Omental fat pad (tissue), 4 donors: ENCODE data around the gene SPDL1. TPM values are rescaled to one million over a fixed set of nuclear protein-coding genes. Genes with fewer than 3 reads are reported as not detected.

Source experiments
- ATAC-seq: fragments of 150-250 bp; one replicate; pipeline ENCODE4 v1.9.1; 2016; ENCODE audit warnings: mild to moderate bottlenecking, moderate library complexity; ENCODE audit not compliant: low FRiP score
- DNase-seq: peaks from one replicate; pipeline ENCODE4 v3.0.0-alpha.2; 2019; ENCODE audit warnings: low spot score
- CTCF ChIP-seq, 3 donors: fragments of 450-650 bp; IDR thresholded peaks; one replicate each; pipeline ENCODE4 v1.5.1; 2016 to 2017; ENCODE audit warnings: antibody characterized with exemption in 3 of 3, mild to moderate bottlenecking in 3 of 3, moderate library complexity in 2 of 3
- small RNA-seq: library from RNA; depleted of rRNA; stranded (forward); fragments of <200 nt; gene quantifications from one replicate; pipeline ENCODE3, GENCODE V24; 2016
- total RNA-seq, 4 donors: library from RNA; depleted of rRNA; stranded (reverse); fragments of >200 nt; gene quantifications; one replicate each; pipeline ENCODE4 v1.1.0, GENCODE V29; 2016

SPDL1 gene
- total RNA-seq, 4 donors from 2014 or later = 5.8 to 16.1 (median 6.3) TPM

DNA sequence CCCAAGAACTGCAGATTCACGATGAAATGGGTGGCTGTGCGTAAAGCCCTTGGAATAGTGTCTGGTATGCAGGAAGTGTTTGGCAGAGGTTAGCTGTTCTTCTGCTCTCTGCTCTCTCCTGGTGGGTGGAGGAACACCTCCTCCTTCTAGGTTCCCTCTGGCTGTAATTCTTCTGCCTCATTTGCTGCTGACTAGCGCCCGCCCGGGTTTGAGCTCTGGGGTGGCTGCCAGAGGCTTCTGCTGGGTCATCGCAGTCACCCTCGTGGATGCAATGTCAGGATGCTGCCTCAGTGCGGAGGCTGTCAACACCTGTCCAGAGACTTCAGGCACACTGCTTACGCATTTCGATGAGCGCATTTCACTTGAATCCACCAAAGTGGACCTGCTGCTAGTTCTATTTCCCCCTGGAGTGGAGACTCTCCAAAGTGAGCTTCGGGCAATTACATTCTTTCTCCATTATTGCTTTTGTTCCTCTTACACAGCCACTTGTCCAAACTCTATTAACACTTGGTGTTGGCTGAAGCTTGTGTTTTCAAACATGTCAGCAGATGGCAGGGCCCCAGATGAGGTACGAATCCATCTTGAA lies 65.2 kb downstream of the SPDL1 start:
- no peak for DNase-seq
- no peak for TF ChIP-seq CTCF (IDR thresholded peaks at IDR 0.05)
- ATAC-seq = no peak

DNA sequence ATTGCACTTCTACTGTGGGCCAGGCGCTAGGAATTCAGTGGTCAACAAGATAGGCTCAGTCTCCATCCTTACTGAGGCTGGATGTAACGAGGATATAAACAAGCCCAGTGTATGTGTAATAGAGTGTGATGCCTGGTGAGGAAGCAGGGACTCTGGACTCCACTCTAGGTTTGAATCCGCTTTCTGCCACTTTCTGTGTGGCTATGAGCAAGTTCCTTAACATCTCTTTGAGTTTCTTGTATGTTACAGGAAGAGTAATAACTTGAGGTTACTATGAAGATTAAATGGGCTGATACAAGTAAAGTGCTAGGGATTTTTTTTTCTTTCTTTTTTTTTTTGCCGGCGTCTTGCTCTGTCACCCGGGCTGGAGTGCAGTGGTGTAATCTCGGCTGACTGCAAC lies 65.9 kb downstream of the SPDL1 start:
- DNase-seq (no peak), ATAC-seq (no peak)
- TF ChIP-seq CTCF (IDR thresholded peaks at IDR 0.05) = no peak

- no peak for ATAC-seq
- TF ChIP-seq CTCF (IDR thresholded peaks at IDR 0.05) = no peak
- DNase-seq = no peak
These were observed 67.2 kb downstream of the SPDL1 start for GRCh38 chr5:169650701-169651331.

DNA sequence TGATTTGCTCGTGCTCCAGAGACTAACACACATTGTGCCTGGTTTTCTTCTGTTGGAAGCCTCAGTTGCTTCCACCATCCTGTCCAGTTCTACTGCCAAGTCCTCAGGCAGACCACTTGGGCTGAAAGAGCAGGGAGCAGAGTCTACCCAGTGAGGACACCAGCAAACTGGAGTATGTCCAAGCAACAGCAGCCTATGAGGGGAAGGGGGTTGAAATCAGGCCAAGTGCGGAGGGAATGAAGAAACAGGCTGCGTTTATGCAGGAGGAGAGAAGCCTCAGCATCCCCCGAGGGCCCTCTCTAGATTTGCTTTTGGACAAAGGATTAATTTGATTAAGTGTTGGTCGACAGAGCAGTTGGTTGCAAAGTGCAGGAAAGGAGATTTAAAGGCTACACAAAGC lies 68.0 kb downstream of the SPDL1 start:
- DNase-seq = no peak

DNA sequence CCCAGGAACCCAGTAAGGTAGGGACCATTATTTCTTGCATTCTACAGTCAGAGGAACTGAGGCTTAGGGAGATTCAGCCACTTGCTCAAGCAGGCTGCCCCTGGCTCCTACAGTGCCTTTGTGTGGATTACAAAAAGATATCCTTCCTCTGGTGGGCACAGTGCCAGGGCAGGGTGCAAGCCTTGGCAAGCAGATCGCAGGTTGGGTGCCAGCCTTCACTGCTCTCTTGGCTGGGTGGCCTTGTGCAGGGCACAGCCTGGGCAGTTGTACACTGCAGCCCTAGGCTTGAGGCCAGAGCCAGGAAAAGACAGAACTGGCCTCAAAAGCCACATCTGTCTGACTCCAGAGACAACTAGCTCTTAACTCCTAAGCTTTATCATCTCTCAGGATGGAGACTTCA lies 68.5 kb downstream of the SPDL1 start:
- DNase-seq (no peak), ATAC-seq (no peak)
- no peak for TF ChIP-seq CTCF (IDR thresholded peaks at IDR 0.05)

More for the DNA sequence above, 68.0 kb downstream of the SPDL1 start:
- TF ChIP-seq CTCF (IDR thresholded peaks at IDR 0.05) = no peak
- no peak for ATAC-seq

DNA sequence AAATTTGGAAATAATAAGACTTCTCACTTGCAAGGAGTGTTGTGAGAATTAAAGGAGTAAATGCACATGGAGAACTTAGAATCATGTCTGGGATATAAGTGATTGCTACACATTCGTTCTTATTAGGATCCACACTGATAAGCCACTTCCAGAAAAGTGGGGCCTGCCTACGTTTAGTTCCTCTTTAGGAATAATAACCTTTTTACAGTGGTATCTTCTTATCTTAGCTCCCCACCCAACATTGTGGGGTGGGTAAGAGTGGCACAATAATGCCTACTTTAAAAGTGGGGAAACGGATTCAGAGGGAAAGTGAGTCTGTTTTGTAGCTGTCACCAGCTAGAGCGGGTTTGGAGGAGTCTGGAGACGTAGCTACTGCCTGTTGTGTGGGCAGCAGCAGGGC lies 69.5 kb downstream of the SPDL1 start:
- ATAC-seq (no peak), DNase-seq (no peak)
- no peak for TF ChIP-seq CTCF (IDR thresholded peaks at IDR 0.05)

Small RNA genes within 50 kb of the gene (small RNA-seq; reads per million reads assigned to genes)
- gene RNU6-477P = not detected

Other genes starting within 250 kb of the SPDL1 start
- 10 to 100 TPM; 28.4 to 55.6 (median 41.3) TPM for gene DOCK2, start 53.5 kb downstream of the SPDL1 start, total RNA-seq